ENCODE data around the gene SCO2. TPM values are rescaled to one million over a fixed set of nuclear protein-coding genes. Genes with fewer than 3 reads are reported as not detected.
A peak's percentile ranks its signal among the peaks of the same experiment; 100 is the strongest.

Gene SCO2
- total and polyA plus RNA-seq, 2 of the 13 experiments (the other 11 are each of a cell fraction or from before 2014, with no cell fraction given), result 0.32 to 3.7 TPM

GRCh38 chr22:50485221-50486131 lies 39.9 kb downstream of the SCO2 start (continued):
- TF ChIP-seq PRDM15 (CRISPR knock-in tag; IDR thresholded peaks at IDR 0.05) (no peak), ARID3A (IDR thresholded peaks at IDR 0.05; ENCODE audit: low read depth, low read length) (no peak), ZNF770 (CRISPR knock-in tag; IDR thresholded peaks at IDR 0.05) (peak; percentile 98), ZNF274 (CRISPR knock-in tag; IDR thresholded peaks at IDR 0.05) (no peak), HDAC2 (CRISPR knock-in tag; IDR thresholded peaks at IDR 0.05) (peak; percentile 37; the same call in 1 of the 2 replicates), ZFP90 (CRISPR knock-in tag; IDR thresholded peaks at IDR 0.05; ENCODE audit: borderline replicate concordance) (no peak; the same call in 1 of the 2 replicates), ZNF687 (CRISPR knock-in tag; IDR thresholded peaks at IDR 0.05) (peak; percentile 92), SOX13 (IDR thresholded peaks at IDR 0.05) (no peak), SOX13 (CRISPR knock-in tag; conservative IDR thresholded peaks at IDR 0.05 in 1 of 2, IDR thresholded peaks at IDR 0.05 in 1 of 2) (peak in 1 of 2 experiments; percentile 39; a peak in 2 of 4 replicates), ZNF33A (CRISPR knock-in tag; IDR thresholded peaks at IDR 0.05; ENCODE audit: borderline replicate concordance) (no peak), ZNF251 (CRISPR knock-in tag; IDR thresholded peaks at IDR 0.05) (no peak), ZFP37 (CRISPR knock-in tag; IDR thresholded peaks at IDR 0.05; ENCODE audit: borderline replicate concordance) (no peak), MLX (CRISPR knock-in tag; IDR thresholded peaks at IDR 0.05) (peak; percentile 99), PHB2 (IDR thresholded peaks at IDR 0.05; ENCODE audit: partially characterized antibody) (no peak), NFYB (CRISPR knock-in tag; IDR thresholded peaks at IDR 0.05) (no peak), ZNF564 (CRISPR knock-in tag; IDR thresholded peaks at IDR 0.05) (0 out of 2 replicates have a peak, but pooled peaks have one; percentile 41)

All from HepG2 (cell line).